Heart left ventricle (tissue), 16 donors: ENCODE results near the gene PLK5. TPM values are rescaled to one million over a fixed set of nuclear protein-coding genes. Genes with fewer than 3 reads are reported as not detected.
"Not testable (repeated sequence)": the region's sequence is repeated elsewhere in the genome, so short reads cannot be mapped to it uniquely, and the experiment has no call there.

ENCODE experiments used
- ATAC-seq, 4 donors: fragments of 200-7000 bp; cut with Tn5 transposase; one replicate each; pipeline ENCODE4 v1.9.1; 2020 to 2022; ENCODE audit warnings: moderate library complexity in 4 of 4, mild to moderate bottlenecking in 3 of 4, moderate number of reproducible peaks in 1 of 4
- DNase-seq, 5 donors: peaks; one replicate each; pipeline ENCODE4 v3.0.0-alpha.2; 2020
- H3K27ac ChIP-seq, 12 donors: fragments of 200-600 bp; sonication (generic) in 4 of 12; one replicate each; pipeline versions ENCODE4 v1.5.0 to v1.8.0; 2016 to 2022; ENCODE audit warnings: mild to moderate bottlenecking in 2 of 12
- H3K27me3 ChIP-seq, 9 donors: fragments of 200-600 bp; sonication (generic) in 2 of 9; one replicate each; pipeline versions ENCODE4 v1.5.1 to v1.8.0; 2016 to 2022; ENCODE audit warnings: mild to moderate bottlenecking in 3 of 9
- H3K36me3 ChIP-seq, 9 donors: fragments of 200-600 bp; sonication (generic) in 2 of 9; one replicate each; pipeline versions ENCODE4 v1.5.0 to v1.8.0; 2018 to 2022; ENCODE audit warnings: mild to moderate bottlenecking in 2 of 9
- H3K4me1 ChIP-seq, 12 donors: fragments of 200-600 bp; sonication (generic) in 4 of 12; one replicate each; pipeline versions ENCODE4 v1.5.0 to v1.8.0; 2016 to 2022; ENCODE audit warnings: mild to moderate bottlenecking in 3 of 12
- H3K4me3 ChIP-seq, 12 donors: fragments of 200-600 bp; sonication (generic) in 4 of 12; one replicate each; pipeline versions ENCODE4 v1.5.0 to v1.8.0; 2017 to 2022; ENCODE audit warnings: mild to moderate bottlenecking in 9 of 12, moderate library complexity in 4 of 12
- H3K9me3 ChIP-seq, 12 donors: fragments of 200-600 bp; sonication (generic) in 4 of 12; one replicate each; pipeline versions ENCODE4 v1.5.0 to v1.8.0; 2016 to 2022; ENCODE audit warnings: mild to moderate bottlenecking in 1 of 12
- POLR2A ChIP-seq, 2 donors: fragments of 450-650 bp; IDR thresholded peaks; one replicate each; pipeline ENCODE4 v1.6.1; 2017; ENCODE audit warnings: antibody characterized with exemption in 2 of 2, mild to moderate bottlenecking in 2 of 2, moderate library complexity in 2 of 2
- WGBS, 4 donors: extraction: QIAGEN DNeasy Blood & Tissue Kit in 2 of 4; methylation state at CpG; one replicate each; pipeline versions ENCODE4 v1.1.5 to v1.1.7; 2013 to 2018; 5-methylcytosine and 5-hydroxymethylcytosine counted together
- intact Hi-C, 10 donors: fragments of 100-400 bp; cut with DNase I; formaldehyde crosslinking; loops; one replicate each; pipeline versions ENCODE4 v1.11.1 to v1.14.2; 2022
- polyA plus RNA-seq, 2 donors: library from polyadenylated mRNA; stranded (reverse); fragments of 200-250 nt; gene quantifications; one replicate each; pipeline ENCODE4 v1.2.3, GENCODE V29; 2013
- total RNA-seq, 9 donors: library from RNA; depleted of rRNA in 2 of 9; stranded (reverse); fragments of >200 nt in 2 of 9; fragmentation: NEBNext Ultra II Directional in 3 of 9; extraction: Animal tissue kit (Norgen Biotek cat#: 25700) in 3 of 9; gene quantifications; one replicate each; pipeline versions ENCODE4 v1.1.0 to v1.2.4, GENCODE V29; 2016 to 2023
- TF ChIP-seq, protein P1 (sequence below), 12 donors: fragments of 200-600 bp; sonication (generic) in 4 of 12; IDR thresholded peaks; one replicate each; pipeline versions ENCODE4 v1.5.0 to v1.8.0; 2018 to 2022; ENCODE audit warnings: antibody characterized with exemption in 12 of 12, mild to moderate bottlenecking in 5 of 12
- donor health status: ischemic (EF 13 %, LVEDD 7.1; RV severe dilation, severe dysfunction).
- donor health status: healthy with polysubstance abuse.
- donor health status: DM: no; HTN: yes; CAD: no.
- donor health status: DM: no; HTN: no; CAD: no.
- donor health status: ischemic (EF 25% LVEDD 6.9; RV normal size, moderate dysfunction).
- donor health status: ischemic (EF 25% LVEDD 5.7; RV mildly dilated, moderate dysfunction).
- donor health status: healthy.
- donor health status: DM: yes; HTN: yes; CAD: no.
- donor health status: ischemic (EF 35%, LVEDD 5.7; RV mildly dilated, moderate dysfunction).
- donor health status: nonischemic (EF 11% LVEDD 7.7; RV severe dilation, severe dysfunction).
- donor health status: DM: yes; HTN: yes; CAD: no.
- donor health status: PGD.
- donor health status: ischemic (EF 29% LVEDD 5.4; RV normal size, mild dysfunction).
- donor health status: nonischemic (EF 23%, LVEDD 6.1; RV moderate dilation, normal function).

PLK5 gene
- total and polyA plus RNA-seq, 11 donors: 0.17 to 0.30 TPM; not detected in 9

DNA sequence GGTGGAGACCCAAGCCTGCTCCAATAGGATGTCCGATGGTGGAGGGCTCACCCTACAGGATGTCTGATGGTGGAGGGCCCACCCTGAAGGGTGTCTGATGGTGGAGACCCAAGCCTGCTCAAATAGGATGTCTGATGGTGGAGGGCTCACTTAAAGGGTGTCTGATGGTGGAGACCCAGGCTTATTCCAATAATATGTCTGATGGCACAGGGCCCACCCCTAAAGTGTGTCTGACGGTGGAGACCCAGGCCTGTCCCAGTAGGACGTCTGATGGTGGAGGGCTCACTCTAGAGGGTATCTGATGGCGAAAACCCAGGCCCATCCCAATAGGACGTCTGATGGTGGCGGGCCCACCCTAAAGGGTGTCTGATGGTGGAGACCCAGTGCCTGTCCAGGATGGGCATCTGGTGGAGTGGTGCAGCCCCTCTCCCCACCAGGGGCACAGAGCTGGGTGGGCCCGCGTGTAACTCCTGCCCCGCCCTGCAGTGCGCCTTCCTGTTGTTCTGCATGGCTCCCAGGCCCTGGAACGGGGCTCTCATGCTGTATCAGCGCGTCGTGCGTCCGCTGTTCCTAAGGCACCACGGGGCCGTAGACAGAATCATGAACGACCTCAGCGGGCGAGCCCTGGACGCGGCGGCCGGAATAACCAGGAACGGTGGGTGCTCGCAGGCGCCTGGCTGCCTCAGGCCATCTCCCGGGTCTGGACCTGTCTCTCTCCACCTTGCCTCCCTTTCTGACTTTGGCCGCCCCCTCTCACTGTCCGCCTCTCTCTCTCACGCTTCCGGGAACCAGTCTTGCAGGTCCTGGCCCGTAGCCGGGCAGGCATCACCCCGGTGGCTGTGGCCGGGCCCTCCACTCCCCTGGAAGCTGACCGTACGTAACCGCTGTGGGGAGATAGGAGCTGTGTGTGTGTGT is 27.8 kb upstream of the PLK5 start:
- Histone ChIP-seq H3K27me3 (peaks cover 0 to 15% (median 4%) of the 10 kb centered on the region in 9 donors), H3K4me3 (no peak overlapping the region), H3K36me3 (no peaks in the 10 kb centered on the region), H3K4me1 (peaks cover 0 to 18% (median 6%) of the 10 kb centered on the region in 12 donors), H3K27ac (no peak overlapping the region), H3K9me3 (no peaks in the 10 kb centered on the region)
- ATAC-seq: peak in 1 of 4 donors; percentile 3
- WGBS, 4 donors: 77 to 81% (median 80%) methylated on average over 31 to 40 of the region's 40 CpGs
- intact Hi-C loops: no loop called here
- DNase-seq: no peak
- TF ChIP-seq POLR2A (IDR thresholded peaks at IDR 0.05): no peak
- TF ChIP-seq, protein P1, sequence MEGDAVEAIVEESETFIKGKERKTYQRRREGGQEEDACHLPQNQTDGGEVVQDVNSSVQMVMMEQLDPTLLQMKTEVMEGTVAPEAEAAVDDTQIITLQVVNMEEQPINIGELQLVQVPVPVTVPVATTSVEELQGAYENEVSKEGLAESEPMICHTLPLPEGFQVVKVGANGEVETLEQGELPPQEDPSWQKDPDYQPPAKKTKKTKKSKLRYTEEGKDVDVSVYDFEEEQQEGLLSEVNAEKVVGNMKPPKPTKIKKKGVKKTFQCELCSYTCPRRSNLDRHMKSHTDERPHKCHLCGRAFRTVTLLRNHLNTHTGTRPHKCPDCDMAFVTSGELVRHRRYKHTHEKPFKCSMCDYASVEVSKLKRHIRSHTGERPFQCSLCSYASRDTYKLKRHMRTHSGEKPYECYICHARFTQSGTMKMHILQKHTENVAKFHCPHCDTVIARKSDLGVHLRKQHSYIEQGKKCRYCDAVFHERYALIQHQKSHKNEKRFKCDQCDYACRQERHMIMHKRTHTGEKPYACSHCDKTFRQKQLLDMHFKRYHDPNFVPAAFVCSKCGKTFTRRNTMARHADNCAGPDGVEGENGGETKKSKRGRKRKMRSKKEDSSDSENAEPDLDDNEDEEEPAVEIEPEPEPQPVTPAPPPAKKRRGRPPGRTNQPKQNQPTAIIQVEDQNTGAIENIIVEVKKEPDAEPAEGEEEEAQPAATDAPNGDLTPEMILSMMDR (IDR thresholded peaks at IDR 0.05): no peak

DNA sequence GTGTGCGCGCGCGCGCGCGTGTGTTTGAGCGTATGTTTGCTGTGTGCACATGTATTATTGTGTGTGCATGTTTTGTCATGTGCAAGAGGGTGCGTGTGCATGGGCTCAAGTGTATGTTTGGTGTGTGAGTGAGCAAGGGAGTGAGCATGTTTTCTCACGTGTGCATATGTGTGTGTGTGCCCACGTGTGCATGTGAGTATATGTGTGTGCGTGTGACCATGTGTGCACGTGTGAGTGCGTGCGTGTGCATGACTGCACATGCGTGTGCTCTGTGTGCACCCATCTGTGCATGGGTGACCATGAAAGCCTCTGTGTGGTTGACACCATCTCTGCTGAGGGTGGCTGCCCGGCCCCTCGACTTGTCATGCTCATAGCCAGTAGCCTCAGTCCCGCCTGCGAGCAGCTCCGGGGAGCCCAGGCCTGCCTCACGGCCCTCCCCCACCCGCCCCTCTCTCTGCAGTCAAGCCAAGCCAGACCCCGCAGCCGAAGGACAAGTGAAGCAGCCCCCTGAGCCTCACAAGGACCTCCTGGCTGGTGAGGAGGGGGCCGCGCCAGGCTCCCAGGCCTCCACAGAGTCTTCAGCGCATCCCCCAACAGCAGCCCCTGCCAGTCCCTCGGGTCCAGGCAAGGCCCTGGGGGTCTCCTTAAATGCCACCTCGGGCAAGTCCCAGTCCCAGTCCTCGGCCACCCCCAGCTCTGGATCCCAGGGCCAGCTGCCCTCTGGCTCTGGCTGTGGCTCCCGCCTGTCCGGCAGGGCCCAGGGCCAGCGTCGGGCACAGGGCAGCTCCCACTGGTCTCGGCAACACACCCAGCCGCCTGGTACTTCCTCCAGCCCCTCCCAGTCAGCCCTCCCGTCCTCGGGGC is 26.9 kb upstream of the PLK5 start:
- ATAC-seq (peak in 1 of 4 donors; percentile 3), DNase-seq (no peak)
- Histone ChIP-seq H3K27me3 (peaks cover 0 to 13% (median 4%) of the 10 kb centered on the region in 9 donors), H3K36me3 (no peaks in the 10 kb centered on the region), H3K4me3 (no peak overlapping the region), H3K27ac (no peak overlapping the region), H3K4me1 (peaks cover 0 to 9% (median 0%) of the 10 kb centered on the region in 12 donors), H3K9me3 (no peaks in the 10 kb centered on the region)
- TF ChIP-seq, protein P1 (IDR thresholded peaks at IDR 0.05): no peak
- TF ChIP-seq POLR2A (IDR thresholded peaks at IDR 0.05): no peak
- WGBS, 4 donors: 72 to 81% (median 74%) methylated on average over 24 to 39 of the region's 39 CpGs
- intact Hi-C loops: no loop called here

DNA sequence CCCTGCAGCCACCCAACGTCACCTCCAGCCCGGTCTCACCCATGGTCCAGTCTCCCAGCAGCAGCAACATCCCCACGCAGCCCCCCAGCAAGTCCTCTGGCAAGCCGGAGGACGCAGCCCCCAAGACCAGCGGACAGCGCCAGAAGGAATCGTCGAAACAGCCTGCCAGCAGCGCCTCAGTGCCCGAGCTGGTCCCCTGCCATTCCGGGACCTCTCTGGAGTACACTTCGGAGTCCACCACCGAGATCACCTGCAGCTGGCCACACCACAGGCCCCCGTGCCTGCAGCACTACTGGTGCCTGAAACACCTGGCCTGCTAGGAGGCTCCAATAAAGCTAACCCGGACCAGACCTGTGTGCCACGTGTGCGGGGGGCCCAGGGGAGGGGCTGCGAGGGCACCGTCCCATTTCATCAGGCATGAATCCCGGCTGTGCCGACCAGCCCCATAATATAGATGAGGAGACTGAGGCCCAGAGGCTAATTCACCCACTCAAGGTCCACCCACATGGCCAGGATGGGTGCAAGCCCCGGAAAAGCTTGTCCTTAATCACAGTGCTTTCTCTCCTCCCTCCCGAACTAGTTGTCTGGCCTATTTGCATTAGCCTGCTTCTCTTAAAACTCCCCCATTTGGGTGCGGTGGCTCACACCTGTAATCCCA is 26.2 kb upstream of the PLK5 start:
- no peak overlapping the region for H3K4me3 ChIP-seq
- peaks cover 0 to 16% (median 2%) of the 10 kb centered on the region in 9 donors for H3K27me3 ChIP-seq
- H3K36me3 ChIP-seq: no peaks in the 10 kb centered on the region
- TF ChIP-seq POLR2A (IDR thresholded peaks at IDR 0.05): no peak
- TF ChIP-seq, protein P1 (IDR thresholded peaks at IDR 0.05): no peak
- whole genome bisulfite sequencing, 4 donors: 85 to 88% (median 86%) methylated on average over 14 to 25 of the region's 25 CpGs
- no peak for DNase-seq
- no peak for ATAC-seq
- H3K4me1 ChIP-seq: peaks cover 0 to 7% (median 0%) of the 10 kb centered on the region in 12 donors
- no peak overlapping the region for H3K27ac ChIP-seq
- intact Hi-C loops: no loop called here
- H3K9me3 ChIP-seq: no peaks in the 10 kb centered on the region

DNA sequence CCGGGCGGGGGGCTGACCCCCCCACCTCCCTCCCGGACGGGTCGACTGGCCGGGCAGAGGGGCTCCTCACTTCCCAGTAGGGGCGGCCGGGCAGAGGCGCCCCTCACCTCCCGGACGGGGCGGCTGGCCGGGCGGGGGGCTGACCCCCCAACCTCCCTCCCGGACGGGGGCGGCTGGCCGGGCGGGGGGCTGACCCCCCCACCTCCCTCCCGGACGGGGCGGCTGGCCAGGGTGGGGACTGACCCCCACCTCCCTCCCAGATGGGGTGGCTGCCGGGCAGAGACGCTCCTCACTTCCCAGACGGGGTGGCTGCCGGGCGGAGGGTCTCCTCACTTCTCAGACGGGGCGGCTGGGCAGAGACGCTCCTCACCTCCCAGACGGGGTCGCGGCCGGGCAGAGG is 24.6 kb upstream of the PLK5 start:
- DNase-seq, H3K9me3 ChIP-seq, H3K4me3 ChIP-seq, H3K27ac ChIP-seq, ATAC-seq, intact Hi-C loops, H3K36me3 ChIP-seq: not testable (repeated sequence)
- 80 to 98% (median 92%) methylated on average over 1 to 34 of the region's 34 CpGs for WGBS, 4 donors
- H3K27me3 ChIP-seq: peaks cover 0 to 32% (median 11%) of the 10 kb centered on the region in 9 donors
- peaks cover 0 to 14% (median 9%) of the 10 kb centered on the region in 12 donors for H3K4me1 ChIP-seq
